Measurements from ENCODE around the gene AMN.

- no peak for TF ChIP-seq POLR2A (IDR thresholded peaks at IDR 0.05)
- TF ChIP-seq CTCF (IDR thresholded peaks at IDR 0.05) = no peak
- TF ChIP-seq POLR2AphosphoS5 (IDR thresholded peaks at IDR 0.05; ENCODE audit: insufficient read depth in 1 of 2, low read depth in 1 of 2) = no peak
Observed at GRCh38 chr14:102951799-102952198, 29.3 kb downstream of the AMN start.
